Kidney capillary endothelial cell (primary cell): ENCODE measurements around the gene INPP5F.
A peak's percentile ranks its signal among the peaks of the same experiment; 100 is the strongest.

Source experiments
- DNase-seq: peaks from one replicate; pipeline ENCODE4 v3.0.0-alpha.2; 2018; ENCODE audit warnings: low spot score

Gene INPP5F

GRCh38 chr10:119817991-119818888 lies 92.4 kb downstream of the INPP5F start:
- DNase-seq: no peak

GRCh38 chr10:119818889-119819270 lies 93.0 kb downstream of the INPP5F start:
- no peak for DNase-seq

GRCh38 chr10:119821182-119821581 lies 95.3 kb downstream of the INPP5F start:
- no peak for DNase-seq

- no peak for DNase-seq
These were observed 98.4 kb downstream of the INPP5F start for GRCh38 chr10:119824299-119824698.

- no peak for DNase-seq
These were observed 100.9 kb downstream of the INPP5F start for GRCh38 chr10:119826771-119827170.

GRCh38 chr10:119827430-119827829 lies 101.6 kb downstream of the INPP5F start:
- DNase-seq: no peak

GRCh38 chr10:119829429-119829828 lies 103.6 kb downstream of the INPP5F start:
- DNase-seq: no peak

- DNase-seq: no peak
These were observed 105.0 kb downstream of the INPP5F start for GRCh38 chr10:119830851-119831250.

GRCh38 chr10:119831656-119832055 lies 105.8 kb downstream of the INPP5F start:
- no peak for DNase-seq

GRCh38 chr10:119832951-119833350 lies 107.1 kb downstream of the INPP5F start:
- no peak for DNase-seq

- DNase-seq: no peak
These were observed 108.3 kb downstream of the INPP5F start for GRCh38 chr10:119834188-119834587.

- DNase-seq: no peak
These were observed 119.8 kb downstream of the INPP5F start for GRCh38 chr10:119845656-119846055.

GRCh38 chr10:119849031-119849789 lies 123.4 kb downstream of the INPP5F start:
- no peak for DNase-seq

GRCh38 chr10:119849944-119850343 lies 124.1 kb downstream of the INPP5F start:
- DNase-seq: no peak

- no peak for DNase-seq
These were observed 126.4 kb downstream of the INPP5F start for GRCh38 chr10:119852277-119852676.

GRCh38 chr10:119852822-119853221 lies 127.0 kb downstream of the INPP5F start:
- DNase-seq: no peak

GRCh38 chr10:119853574-119853973 lies 127.7 kb downstream of the INPP5F start:
- DNase-seq: no peak

- DNase-seq: no peak
These were observed 132.2 kb downstream of the INPP5F start for GRCh38 chr10:119858063-119858462.

GRCh38 chr10:119859420-119860258 lies 133.8 kb downstream of the INPP5F start:
- DNase-seq: peak; percentile 52

- no peak for DNase-seq
These were observed 135.2 kb downstream of the INPP5F start for GRCh38 chr10:119860866-119861607.

- DNase-seq: no peak
These were observed 136.7 kb downstream of the INPP5F start for GRCh38 chr10:119862524-119862923.
